GM19193 (cell line): ENCODE measurements around the gene SLC39A13.

Experiments used
- POLR2A ChIP-seq: IDR thresholded peaks from 4 replicates; pipeline ENCODE4 v1.6.1; 2011; ENCODE audit not compliant: insufficient read depth, insufficient read length; ENCODE audit errors: extremely low read depth

Gene SLC39A13

DNA sequence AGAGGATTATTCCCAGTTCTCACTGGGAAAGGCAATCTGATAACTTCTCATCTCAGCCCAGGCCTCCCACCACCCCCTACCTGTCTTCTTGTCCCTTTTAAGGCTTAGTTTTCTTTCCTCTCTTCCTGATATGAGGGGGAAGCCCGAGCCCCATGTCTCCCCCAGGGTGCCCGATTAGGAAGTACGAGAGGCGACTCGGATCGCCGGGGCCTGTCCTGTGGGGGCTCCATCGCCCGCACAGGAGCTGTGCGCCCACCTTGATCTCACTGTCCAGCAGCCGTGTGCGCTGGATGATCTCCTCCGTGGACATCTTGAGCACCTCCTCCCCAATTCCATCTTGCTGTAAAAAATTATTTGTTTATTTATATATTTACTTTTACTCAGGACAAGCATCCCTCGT is 17.2 kb downstream of the SLC39A13 start:
- no peak for TF ChIP-seq POLR2A

DNA sequence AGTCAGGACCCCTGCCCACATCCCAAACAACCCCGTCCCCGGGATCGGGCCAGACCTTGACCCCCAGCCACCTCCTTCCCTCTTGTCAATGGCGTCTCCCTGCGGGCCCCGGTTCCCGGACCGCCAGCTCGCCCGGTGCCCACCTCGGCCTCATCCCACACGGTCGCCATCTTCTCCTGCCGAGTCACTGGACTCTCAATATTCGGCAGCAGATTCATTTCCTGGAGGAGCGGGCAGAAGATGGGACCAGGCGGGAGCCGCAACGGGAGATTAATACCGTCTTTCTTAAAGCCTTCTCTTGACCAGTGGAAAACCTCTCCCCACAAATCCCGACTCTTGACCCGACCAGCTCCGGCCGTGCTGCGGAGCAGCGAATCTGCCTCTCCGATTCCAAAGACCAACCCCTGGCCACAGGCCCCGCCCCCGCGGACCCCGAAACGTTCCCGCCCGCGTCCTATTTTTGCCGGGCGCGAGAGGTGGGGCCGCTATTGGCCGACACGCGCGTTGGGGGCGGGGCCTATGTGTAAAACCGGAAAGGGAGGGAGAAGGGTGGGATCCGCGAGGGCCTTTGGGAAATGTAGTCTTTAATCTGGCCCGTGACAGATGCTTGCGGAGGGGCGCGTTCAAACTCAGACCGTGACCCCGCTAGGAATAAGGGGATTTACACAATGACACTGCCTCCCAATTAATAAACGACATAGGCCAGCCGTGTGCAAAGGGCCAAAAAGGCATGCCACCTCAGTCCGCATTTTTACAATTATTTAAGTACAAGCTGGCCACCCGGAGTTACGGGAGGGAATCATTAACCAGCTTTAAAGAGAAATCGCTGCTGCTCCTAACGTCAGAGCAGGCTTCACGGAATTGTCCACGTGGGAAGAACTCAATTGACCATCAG is 17.9 kb downstream of the SLC39A13 start, which contains the start of gene PSMC3:
TSS of gene PSMC3 (minus strand) at position 378 of the 895 bp plus-strand sequence. CDS start at position 218, 160 bp downstream.
- peak; percentile 89 for TF ChIP-seq POLR2A

DNA sequence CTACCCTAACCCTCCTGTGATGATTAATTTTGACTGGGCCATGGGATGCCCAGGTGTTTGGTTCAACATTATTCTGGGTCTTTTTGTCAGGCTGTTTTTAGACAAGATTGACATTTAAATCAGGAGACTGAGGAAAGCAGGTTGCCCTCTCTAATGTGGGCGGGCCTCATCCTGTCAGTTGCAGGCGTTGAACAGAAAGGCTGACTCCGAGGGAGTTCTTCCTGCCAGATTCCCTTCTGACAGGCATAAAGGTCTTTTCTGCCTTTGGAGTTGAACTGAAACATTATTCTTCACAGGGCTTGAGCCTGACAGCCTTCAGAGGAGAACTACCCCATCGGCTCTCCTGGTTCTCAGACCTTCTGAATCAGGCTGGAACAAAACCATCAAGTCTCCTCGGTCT is 22.1 kb downstream of the SLC39A13 start:
- TF ChIP-seq POLR2A, result no peak

DNA sequence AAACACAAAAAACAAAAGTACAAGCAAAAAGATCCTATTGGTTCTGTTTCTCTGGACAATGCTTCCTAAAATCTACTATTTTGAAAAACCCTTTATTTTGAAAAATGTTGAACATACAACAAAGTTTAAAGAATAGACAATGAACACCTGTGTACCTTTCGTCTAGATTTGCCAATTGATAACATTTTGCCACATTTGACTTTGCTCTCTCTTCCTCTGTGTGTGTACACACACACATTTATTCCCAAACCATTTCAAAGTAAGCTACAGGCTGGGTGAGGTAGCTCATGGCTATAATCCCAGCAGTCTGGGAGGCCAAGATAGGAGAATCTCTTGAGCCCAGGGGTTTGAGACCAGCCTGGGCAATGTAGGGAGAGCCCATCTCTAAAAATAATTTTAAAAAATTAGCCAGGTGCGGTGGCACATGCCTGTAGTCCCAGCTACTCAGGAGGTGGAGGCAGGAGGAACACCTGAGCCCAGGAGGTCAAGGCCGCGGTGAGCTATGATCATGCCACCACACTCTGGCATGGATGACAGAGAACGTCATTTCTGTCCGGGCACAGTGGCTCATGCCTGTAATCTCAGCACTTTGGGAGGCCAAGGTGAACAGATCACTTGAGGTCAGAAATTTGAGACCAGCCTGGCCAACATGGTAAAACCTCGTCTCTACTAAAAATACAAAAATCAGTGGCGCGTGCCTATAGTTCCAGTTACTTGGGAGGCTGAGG is 23.1 kb downstream of the SLC39A13 start:
- no peak for TF ChIP-seq POLR2A

DNA sequence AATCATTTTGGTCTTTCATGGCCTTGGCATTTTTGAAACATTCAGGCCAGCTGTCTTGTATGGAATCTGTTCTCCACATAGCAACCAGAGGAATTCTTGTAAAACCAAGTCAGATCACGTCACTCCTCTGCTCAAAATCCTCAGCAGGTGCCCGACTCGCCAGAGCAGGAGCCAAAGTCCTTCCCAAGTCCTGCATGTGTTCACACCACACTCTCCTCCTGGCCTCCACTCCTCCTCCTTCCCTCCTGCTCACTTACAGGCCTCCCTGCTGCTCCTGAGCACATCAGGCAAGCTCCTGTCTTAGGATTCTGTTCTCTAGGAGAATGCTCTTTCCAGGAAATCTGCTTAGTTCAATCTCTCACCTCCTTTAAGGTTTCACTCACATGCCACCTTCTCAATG is 24.8 kb downstream of the SLC39A13 start:
- no peak for TF ChIP-seq POLR2A

DNA sequence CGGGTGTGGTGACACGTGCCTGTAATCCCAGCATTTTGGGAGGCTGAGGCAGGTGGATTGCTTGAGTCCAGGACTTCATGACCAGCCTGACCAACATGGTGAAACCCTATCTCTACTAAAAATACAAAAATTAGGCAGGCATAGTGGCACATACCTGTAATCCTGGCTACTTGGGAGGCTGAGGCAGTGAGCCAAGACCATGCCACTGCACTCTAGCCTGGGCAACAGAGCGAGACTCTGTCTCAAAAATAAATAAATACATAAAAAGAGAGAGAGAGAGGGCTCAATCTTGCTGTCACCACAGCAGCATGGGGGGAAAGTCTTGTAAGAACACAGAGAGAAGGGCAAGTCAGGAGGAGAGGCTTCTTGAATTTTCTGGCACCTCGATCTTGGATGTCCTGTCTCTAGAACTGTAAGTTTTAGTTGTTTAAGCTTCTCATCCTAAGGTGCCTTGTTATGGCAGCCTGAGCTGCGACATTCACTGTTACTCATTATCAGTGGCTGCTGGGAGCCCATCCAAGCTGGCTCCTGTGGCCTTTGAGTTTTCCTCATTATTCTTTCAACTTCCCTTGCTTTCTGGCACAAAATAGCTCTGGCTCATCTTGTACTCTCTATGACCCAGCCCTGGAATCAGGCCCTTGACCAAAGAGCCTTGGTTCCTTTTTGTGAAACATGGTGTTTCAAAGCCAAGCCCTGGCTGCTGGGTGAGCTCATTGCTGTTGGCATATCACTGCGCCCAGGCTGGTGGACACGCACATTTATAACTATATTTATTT is 25.8 kb downstream of the SLC39A13 start:
- no peak for TF ChIP-seq POLR2A

DNA sequence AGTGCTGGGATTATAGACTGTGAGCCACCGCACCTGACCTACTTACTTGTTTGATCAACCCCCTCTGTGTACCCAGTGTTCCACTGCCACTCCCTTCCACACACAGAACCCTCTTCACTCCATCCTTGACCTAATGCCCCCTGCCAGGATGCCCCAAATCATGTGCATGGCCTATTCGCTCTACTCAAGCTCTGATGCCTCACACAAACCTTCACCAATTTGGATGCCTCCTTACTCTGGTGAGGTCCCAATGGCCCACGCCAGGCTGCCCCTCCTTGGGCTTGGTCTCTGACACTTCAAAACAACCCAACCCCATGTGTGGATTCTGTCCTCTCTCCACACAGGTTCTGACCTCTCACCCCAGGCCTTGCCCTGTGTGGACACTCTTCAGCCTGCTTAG is 27.3 kb downstream of the SLC39A13 start:
- TF ChIP-seq POLR2A, result no peak

DNA sequence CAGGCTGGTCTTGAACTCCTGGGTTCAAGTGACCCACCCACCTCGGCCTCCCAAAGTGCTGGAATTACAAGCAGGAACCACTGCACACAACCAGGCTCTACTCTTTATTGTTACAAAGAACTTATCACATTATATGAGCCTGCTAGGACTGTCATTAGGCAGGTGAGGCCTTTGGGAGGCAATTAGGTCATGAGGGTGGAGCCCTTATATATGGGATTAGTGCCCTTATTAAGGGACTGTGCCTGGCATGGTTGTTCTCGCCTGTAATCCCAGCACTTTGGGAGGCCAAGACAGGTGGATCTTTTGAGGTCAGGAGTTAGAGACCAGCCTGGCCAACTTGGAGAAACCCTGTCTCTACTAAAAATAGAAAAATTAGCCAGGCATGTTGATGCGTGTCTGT is 28.3 kb downstream of the SLC39A13 start:
- TF ChIP-seq POLR2A, result no peak

DNA sequence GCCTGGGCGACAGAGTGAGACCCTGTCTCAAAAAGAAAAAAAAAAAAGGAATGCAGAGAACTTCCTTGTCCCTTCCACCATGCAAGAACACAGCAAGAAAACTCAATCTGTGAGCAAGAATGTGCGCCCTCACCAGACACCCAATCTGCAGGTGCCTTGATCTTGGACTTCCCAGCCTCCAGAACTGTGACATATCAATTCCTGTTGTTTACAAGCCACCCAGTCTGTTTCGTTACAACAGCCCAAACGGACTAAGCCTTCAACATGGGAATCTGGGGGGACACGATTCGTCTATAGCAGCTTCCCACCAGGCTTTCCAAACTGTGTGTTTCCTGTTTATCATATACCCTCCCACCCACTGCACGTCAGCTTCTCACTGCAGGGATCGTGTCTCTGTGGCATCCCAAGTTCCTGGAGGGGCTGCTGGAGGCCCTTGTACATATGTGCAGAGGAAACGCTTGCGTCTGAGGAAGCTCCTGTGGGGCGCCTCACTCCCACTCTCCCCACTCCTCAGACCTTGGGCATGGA is 28.9 kb downstream of the SLC39A13 start:
- no peak for TF ChIP-seq POLR2A

DNA sequence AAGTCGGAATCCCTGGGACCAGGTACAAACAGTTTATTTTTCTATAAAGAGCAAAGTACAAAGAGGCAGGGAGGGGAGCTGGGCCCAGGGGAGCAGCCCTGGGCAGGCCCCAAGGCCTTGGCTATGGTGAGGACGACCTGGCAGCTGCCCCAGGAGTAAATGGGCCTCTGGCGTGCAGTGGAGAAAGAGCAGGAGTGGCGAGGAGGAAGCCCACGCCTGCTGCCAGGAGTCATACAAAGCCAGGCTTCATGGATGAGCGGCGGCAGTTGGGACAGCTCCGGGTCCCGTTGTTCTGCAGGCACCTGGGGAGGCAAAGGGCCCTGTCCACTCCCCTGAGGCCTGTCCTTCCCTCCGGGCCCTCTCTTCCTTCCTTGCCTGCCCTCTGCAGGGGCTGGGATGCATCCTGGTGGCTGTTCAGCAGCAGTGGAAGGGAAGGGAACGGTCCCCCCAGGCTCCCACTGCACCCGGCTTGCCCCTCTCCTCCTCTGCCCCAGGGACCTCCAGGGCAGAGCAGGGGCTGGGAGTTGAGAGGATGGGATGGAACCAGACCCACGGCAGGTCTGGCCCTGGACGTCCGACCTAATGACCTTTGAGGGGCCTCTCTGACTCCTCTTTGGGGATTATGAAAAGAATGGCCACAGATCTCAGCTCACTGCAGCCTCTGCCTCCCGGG is 29.5 kb downstream of the SLC39A13 start:
- no peak for TF ChIP-seq POLR2A

DNA sequence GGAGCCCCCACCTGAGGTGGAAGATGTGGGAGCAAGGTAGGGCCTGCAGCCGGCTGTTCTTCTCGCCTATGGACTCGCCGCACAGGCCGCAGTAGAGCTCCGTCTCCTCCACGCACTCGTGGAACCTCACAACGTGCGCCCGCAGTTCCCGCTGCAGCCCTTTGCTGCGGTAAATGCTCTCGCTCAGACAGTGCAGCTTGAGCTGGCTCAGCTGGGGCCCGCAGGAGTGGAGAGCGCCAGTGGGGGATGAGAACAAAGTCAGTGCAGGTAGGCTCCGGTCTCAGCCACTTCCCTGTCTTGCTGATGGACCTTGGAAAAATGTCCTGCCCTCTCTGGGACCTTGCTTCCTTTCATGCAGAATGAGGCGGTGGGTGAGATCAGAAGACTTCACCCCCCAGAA is 30.3 kb downstream of the SLC39A13 start:
- no peak for TF ChIP-seq POLR2A

DNA sequence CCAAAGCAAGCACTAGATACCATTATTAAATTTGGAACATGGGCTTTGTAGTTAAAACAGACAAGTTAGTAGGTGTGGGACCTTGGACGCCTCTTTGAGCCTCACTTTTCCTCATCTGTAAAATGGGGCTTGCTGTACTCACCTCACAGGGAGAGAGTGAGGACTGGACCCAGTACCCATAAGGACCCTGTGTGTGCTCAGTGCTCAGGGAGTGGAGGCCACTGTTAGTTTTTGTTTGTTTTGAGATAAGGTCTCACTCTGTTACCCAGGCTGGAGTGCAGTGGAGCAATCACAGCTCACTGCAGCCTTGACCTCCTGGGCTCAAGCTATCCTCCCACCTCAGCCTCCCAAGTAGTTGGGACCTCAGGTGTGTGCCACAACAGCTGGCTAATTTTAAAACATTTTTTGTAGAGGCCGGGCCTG is 31.7 kb downstream of the SLC39A13 start:
- TF ChIP-seq POLR2A, result no peak

DNA sequence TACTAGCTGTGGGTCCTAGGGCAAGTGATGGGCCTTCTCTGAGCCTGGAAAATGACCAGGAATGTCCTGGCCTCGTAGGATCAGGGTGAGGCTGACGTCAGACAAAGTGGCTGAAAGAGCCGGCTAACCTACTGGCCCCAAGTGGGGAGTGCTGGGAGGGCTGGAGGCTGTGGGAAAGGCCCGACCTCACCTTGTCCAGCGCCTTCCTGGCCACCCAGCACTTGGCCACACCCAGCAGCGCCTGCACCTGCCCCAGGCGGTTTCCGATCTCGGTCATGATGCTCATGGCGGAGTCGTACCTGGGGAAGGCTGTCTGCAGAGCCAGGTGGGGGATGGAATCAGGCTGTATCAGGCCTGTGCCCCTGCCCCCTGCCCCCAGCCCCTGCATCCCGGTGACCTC is 33.0 kb downstream of the SLC39A13 start:
- no peak for TF ChIP-seq POLR2A

DNA sequence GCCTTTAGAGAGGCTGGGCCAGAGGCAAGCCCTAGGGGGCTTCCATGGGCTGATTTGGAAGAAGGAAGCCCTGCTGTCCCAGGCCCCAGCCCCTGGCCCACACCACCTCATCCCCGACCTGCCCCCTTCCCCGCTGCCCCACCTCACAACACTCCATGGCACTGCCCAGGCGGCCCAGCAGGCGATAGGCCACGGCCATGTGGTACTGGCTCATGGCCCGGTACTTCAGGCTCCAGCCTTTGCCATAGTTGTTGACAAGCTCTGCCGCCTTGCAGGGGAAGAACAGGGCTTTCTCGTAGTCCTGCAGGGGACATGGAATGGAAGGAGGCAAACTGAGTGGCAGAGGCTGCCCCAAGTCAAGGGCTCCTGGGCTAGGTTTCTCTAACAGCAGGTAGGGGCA is 34.1 kb downstream of the SLC39A13 start:
- no peak for TF ChIP-seq POLR2A
